ENCODE results near the gene IL12RB2.

DNA sequence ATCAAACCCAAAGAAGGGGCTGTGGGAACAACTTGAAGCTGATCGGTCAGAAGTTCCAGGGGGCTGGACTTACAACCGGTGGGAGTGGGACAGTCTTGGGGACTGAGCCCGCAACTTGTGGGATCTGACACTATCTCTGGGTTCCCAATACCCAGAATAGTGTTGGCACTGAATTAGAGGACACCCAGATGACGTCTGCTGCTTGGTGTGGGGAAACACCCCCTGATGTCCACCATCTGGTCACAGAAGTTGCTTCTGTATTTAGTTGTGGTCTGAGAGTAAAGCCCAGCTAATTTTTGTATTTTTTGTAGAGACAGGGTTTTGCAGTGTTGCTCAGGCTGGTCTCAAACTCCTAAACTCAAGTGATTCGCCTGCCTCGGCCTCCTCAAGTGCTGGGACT, 93.8 kb downstream of the IL12RB2 start:
- TF ChIP-seq EZH2phosphoT487 (IDR thresholded peaks at IDR 0.05; ENCODE audit: unreplicated experiment), result no peak
- no peak for TF ChIP-seq EZH2 (IDR thresholded peaks at IDR 0.05; ENCODE audit: low read depth, unreplicated experiment)
- TF ChIP-seq, protein P1, sequence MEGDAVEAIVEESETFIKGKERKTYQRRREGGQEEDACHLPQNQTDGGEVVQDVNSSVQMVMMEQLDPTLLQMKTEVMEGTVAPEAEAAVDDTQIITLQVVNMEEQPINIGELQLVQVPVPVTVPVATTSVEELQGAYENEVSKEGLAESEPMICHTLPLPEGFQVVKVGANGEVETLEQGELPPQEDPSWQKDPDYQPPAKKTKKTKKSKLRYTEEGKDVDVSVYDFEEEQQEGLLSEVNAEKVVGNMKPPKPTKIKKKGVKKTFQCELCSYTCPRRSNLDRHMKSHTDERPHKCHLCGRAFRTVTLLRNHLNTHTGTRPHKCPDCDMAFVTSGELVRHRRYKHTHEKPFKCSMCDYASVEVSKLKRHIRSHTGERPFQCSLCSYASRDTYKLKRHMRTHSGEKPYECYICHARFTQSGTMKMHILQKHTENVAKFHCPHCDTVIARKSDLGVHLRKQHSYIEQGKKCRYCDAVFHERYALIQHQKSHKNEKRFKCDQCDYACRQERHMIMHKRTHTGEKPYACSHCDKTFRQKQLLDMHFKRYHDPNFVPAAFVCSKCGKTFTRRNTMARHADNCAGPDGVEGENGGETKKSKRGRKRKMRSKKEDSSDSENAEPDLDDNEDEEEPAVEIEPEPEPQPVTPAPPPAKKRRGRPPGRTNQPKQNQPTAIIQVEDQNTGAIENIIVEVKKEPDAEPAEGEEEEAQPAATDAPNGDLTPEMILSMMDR (conservative IDR thresholded peaks at IDR 0.05; ENCODE audit: low read depth in 2 of 2), result no peak
- TF ChIP-seq JUNB (IDR thresholded peaks at IDR 0.05; ENCODE audit: unreplicated experiment), result no peak
- no peak for TF ChIP-seq POLR2AphosphoS5 (IDR thresholded peaks at IDR 0.05; ENCODE audit: low read depth)
- TF ChIP-seq, protein P2, sequence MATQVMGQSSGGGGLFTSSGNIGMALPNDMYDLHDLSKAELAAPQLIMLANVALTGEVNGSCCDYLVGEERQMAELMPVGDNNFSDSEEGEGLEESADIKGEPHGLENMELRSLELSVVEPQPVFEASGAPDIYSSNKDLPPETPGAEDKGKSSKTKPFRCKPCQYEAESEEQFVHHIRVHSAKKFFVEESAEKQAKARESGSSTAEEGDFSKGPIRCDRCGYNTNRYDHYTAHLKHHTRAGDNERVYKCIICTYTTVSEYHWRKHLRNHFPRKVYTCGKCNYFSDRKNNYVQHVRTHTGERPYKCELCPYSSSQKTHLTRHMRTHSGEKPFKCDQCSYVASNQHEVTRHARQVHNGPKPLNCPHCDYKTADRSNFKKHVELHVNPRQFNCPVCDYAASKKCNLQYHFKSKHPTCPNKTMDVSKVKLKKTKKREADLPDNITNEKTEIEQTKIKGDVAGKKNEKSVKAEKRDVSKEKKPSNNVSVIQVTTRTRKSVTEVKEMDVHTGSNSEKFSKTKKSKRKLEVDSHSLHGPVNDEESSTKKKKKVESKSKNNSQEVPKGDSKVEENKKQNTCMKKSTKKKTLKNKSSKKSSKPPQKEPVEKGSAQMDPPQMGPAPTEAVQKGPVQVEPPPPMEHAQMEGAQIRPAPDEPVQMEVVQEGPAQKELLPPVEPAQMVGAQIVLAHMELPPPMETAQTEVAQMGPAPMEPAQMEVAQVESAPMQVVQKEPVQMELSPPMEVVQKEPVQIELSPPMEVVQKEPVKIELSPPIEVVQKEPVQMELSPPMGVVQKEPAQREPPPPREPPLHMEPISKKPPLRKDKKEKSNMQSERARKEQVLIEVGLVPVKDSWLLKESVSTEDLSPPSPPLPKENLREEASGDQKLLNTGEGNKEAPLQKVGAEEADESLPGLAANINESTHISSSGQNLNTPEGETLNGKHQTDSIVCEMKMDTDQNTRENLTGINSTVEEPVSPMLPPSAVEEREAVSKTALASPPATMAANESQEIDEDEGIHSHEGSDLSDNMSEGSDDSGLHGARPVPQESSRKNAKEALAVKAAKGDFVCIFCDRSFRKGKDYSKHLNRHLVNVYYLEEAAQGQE (IDR thresholded peaks at IDR 0.05; ENCODE audit: unreplicated experiment), result no peak
- TF ChIP-seq CREB1 (CRISPR knock-in tag; IDR thresholded peaks at IDR 0.05; ENCODE audit: low read depth), result no peak
- TF ChIP-seq, protein P3, sequence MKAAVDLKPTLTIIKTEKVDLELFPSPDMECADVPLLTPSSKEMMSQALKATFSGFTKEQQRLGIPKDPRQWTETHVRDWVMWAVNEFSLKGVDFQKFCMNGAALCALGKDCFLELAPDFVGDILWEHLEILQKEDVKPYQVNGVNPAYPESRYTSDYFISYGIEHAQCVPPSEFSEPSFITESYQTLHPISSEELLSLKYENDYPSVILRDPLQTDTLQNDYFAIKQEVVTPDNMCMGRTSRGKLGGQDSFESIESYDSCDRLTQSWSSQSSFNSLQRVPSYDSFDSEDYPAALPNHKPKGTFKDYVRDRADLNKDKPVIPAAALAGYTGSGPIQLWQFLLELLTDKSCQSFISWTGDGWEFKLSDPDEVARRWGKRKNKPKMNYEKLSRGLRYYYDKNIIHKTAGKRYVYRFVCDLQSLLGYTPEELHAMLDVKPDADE (IDR thresholded peaks at IDR 0.05), result no peak
- TF ChIP-seq ZNF331 (CRISPR knock-in tag; IDR thresholded peaks at IDR 0.05; ENCODE audit: low read depth), result no peak
- TF ChIP-seq, protein P4, sequence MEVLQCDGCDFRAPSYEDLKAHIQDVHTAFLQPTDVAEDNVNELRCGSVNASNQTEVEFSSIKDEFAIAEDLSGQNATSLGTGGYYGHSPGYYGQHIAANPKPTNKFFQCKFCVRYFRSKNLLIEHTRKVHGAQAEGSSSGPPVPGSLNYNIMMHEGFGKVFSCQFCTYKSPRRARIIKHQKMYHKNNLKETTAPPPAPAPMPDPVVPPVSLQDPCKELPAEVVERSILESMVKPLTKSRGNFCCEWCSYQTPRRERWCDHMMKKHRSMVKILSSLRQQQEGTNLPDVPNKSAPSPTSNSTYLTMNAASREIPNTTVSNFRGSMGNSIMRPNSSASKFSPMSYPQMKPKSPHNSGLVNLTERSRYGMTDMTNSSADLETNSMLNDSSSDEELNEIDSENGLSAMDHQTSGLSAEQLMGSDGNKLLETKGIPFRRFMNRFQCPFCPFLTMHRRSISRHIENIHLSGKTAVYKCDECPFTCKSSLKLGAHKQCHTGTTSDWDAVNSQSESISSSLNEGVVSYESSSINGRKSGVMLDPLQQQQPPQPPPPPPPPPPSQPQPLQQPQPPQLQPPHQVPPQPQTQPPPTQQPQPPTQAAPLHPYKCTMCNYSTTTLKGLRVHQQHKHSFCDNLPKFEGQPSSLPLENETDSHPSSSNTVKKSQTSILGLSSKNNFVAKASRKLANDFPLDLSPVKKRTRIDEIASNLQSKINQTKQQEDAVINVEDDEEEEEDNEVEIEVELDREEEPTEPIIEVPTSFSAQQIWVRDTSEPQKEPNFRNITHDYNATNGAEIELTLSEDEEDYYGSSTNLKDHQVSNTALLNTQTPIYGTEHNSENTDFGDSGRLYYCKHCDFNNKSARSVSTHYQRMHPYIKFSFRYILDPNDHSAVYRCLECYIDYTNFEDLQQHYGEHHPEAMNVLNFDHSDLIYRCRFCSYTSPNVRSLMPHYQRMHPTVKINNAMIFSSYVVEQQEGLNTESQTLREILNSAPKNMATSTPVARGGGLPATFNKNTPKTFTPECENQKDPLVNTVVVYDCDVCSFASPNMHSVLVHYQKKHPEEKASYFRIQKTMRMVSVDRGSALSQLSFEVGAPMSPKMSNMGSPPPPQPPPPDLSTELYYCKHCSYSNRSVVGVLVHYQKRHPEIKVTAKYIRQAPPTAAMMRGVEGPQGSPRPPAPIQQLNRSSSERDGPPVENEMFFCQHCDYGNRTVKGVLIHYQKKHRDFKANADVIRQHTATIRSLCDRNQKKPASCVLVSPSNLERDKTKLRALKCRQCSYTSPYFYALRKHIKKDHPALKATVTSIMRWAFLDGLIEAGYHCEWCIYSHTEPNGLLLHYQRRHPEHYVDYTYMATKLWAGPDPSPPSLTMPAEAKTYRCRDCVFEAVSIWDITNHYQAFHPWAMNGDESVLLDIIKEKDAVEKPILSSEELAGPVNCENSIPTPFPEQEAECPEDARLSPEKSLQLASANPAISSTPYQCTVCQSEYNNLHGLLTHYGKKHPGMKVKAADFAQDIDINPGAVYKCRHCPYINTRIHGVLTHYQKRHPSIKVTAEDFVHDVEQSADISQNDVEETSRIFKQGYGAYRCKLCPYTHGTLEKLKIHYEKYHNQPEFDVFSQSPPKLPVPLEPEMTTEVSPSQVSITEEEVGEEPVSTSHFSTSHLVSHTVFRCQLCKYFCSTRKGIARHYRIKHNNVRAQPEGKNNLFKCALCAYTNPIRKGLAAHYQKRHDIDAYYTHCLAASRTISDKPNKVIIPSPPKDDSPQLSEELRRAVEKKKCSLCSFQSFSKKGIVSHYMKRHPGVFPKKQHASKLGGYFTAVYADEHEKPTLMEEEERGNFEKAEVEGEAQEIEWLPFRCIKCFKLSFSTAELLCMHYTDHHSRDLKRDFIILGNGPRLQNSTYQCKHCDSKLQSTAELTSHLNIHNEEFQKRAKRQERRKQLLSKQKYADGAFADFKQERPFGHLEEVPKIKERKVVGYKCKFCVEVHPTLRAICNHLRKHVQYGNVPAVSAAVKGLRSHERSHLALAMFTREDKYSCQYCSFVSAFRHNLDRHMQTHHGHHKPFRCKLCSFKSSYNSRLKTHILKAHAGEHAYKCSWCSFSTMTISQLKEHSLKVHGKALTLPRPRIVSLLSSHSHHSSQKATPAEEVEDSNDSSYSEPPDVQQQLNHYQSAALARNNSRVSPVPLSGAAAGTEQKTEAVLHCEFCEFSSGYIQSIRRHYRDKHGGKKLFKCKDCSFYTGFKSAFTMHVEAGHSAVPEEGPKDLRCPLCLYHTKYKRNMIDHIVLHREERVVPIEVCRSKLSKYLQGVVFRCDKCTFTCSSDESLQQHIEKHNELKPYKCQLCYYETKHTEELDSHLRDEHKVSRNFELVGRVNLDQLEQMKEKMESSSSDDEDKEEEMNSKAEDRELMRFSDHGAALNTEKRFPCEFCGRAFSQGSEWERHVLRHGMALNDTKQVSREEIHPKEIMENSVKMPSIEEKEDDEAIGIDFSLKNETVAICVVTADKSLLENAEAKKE (CRISPR knock-in tag; IDR thresholded peaks at IDR 0.05), result no peak
- TF ChIP-seq STAT1 (IDR thresholded peaks at IDR 0.05; ENCODE audit: unreplicated experiment), result no peak
- no peak for TF ChIP-seq ZNF114 (CRISPR knock-in tag; IDR thresholded peaks at IDR 0.05)
